ENCODE measurements around the gene XYLT1.

- TF ChIP-seq EP300 (conservative IDR thresholded peaks at IDR 0.05; ENCODE audit: poor library complexity, severe bottlenecking): no peak
- TF ChIP-seq CTCF (IDR thresholded peaks at IDR 0.05; ENCODE audit: poor library complexity, severe bottlenecking): no peak
- TF ChIP-seq EZH2 (IDR thresholded peaks at IDR 0.05; ENCODE audit: borderline replicate concordance, insufficient read depth, low read length, poor library complexity, severe bottlenecking): no peak
These were observed 308.2 kb downstream of the XYLT1 start for GRCh38 chr16:17162560-17162959.
